PFSK-1 (cell line): Measurements from ENCODE around the gene ZNF497.

Experiments
- FOXP2 ChIP-seq: optimal IDR thresholded peaks from 2 replicates; pipeline ENCODE3; 2011; ENCODE audit warnings: borderline replicate concordance, control low read depth, inconsistent platforms; ENCODE audit not compliant: insufficient read depth; ENCODE audit errors: extremely low read length, extremely low read depth
- POLR2AphosphoS5 ChIP-seq: IDR thresholded peaks from 2 replicates; pipeline ENCODE4 v1.6.1; 2012; ENCODE audit warnings: low read depth, mild to moderate bottlenecking, control low read depth, low read length, moderate library complexity
- REST ChIP-seq, 2 experiments: IDR thresholded peaks; 2 replicates each; pipeline versions ENCODE4 v1.6.1 to v1.8.0; 2011 to 2012; ENCODE audit warnings: low read depth in 2 of 2, low read length in 2 of 2, control low read depth in 1 of 2, inconsistent platforms in 1 of 2, mild to moderate bottlenecking in 1 of 2, moderate library complexity in 1 of 2; ENCODE audit not compliant: insufficient read depth in 1 of 2
- SIN3A ChIP-seq: IDR thresholded peaks from 2 replicates; pipeline ENCODE4 v1.6.1; 2012; ENCODE audit warnings: mild to moderate bottlenecking, low read length, moderate library complexity, borderline replicate concordance; ENCODE audit not compliant: insufficient read depth
- TAF1 ChIP-seq: IDR thresholded peaks from 2 replicates; pipeline ENCODE4 v1.6.1; 2012; ENCODE audit warnings: low read length, control low read depth, borderline replicate concordance; ENCODE audit not compliant: insufficient read depth

- TF ChIP-seq POLR2AphosphoS5, result no peak
- no peak for TF ChIP-seq REST (IDR thresholded peaks at IDR 0.05; ENCODE audit: insufficient read depth in 1 of 2, low read depth in 2 of 2, low read length in 2 of 2)
- no peak for TF ChIP-seq TAF1
- TF ChIP-seq SIN3A, result no peak
- no peak for TF ChIP-seq FOXP2
These were observed 9.5 kb downstream of the ZNF497 start, which contains the start of gene A1BG for GRCh38 chr19:58352760-58353671.
